Heart left ventricle (tissue), 16 donors: Measurements from ENCODE around the gene ARHGAP1. TPM values are rescaled to one million over a fixed set of nuclear protein-coding genes. Genes with fewer than 3 reads are reported as not detected.

Experiments
- ATAC-seq, 4 donors: fragments of 200-7000 bp; cut with Tn5 transposase; one replicate each; pipeline ENCODE4 v1.9.1; 2020 to 2022; ENCODE audit warnings: moderate library complexity in 4 of 4, mild to moderate bottlenecking in 3 of 4, moderate number of reproducible peaks in 1 of 4
- DNase-seq, 5 donors: peaks; one replicate each; pipeline ENCODE4 v3.0.0-alpha.2; 2020
- H3K27ac ChIP-seq, 12 donors: fragments of 200-600 bp; sonication (generic) in 4 of 12; one replicate each; pipeline versions ENCODE4 v1.5.0 to v1.8.0; 2016 to 2022; ENCODE audit warnings: mild to moderate bottlenecking in 2 of 12
- H3K27me3 ChIP-seq, 9 donors: fragments of 200-600 bp; sonication (generic) in 2 of 9; one replicate each; pipeline versions ENCODE4 v1.5.1 to v1.8.0; 2016 to 2022; ENCODE audit warnings: mild to moderate bottlenecking in 3 of 9
- H3K36me3 ChIP-seq, 9 donors: fragments of 200-600 bp; sonication (generic) in 2 of 9; one replicate each; pipeline versions ENCODE4 v1.5.0 to v1.8.0; 2018 to 2022; ENCODE audit warnings: mild to moderate bottlenecking in 2 of 9
- H3K4me1 ChIP-seq, 12 donors: fragments of 200-600 bp; sonication (generic) in 4 of 12; one replicate each; pipeline versions ENCODE4 v1.5.0 to v1.8.0; 2016 to 2022; ENCODE audit warnings: mild to moderate bottlenecking in 3 of 12
- H3K4me3 ChIP-seq, 12 donors: fragments of 200-600 bp; sonication (generic) in 4 of 12; one replicate each; pipeline versions ENCODE4 v1.5.0 to v1.8.0; 2017 to 2022; ENCODE audit warnings: mild to moderate bottlenecking in 9 of 12, moderate library complexity in 4 of 12
- H3K9me3 ChIP-seq, 12 donors: fragments of 200-600 bp; sonication (generic) in 4 of 12; one replicate each; pipeline versions ENCODE4 v1.5.0 to v1.8.0; 2016 to 2022; ENCODE audit warnings: mild to moderate bottlenecking in 1 of 12
- POLR2A ChIP-seq, 2 donors: fragments of 450-650 bp; IDR thresholded peaks; one replicate each; pipeline ENCODE4 v1.6.1; 2017; ENCODE audit warnings: antibody characterized with exemption in 2 of 2, mild to moderate bottlenecking in 2 of 2, moderate library complexity in 2 of 2
- WGBS, 4 donors: extraction: QIAGEN DNeasy Blood & Tissue Kit in 2 of 4; methylation state at CpG; one replicate each; pipeline versions ENCODE4 v1.1.5 to v1.1.7; 2013 to 2018; 5-methylcytosine and 5-hydroxymethylcytosine counted together
- intact Hi-C, 10 donors: fragments of 100-400 bp; cut with DNase I; formaldehyde crosslinking; loops; one replicate each; pipeline versions ENCODE4 v1.11.1 to v1.14.2; 2022
- polyA plus RNA-seq, 2 donors: library from polyadenylated mRNA; stranded (reverse); fragments of 200-250 nt; gene quantifications; one replicate each; pipeline ENCODE4 v1.2.3, GENCODE V29; 2013
- total RNA-seq, 9 donors: library from RNA; depleted of rRNA in 2 of 9; stranded (reverse); fragments of >200 nt in 2 of 9; fragmentation: NEBNext Ultra II Directional in 3 of 9; extraction: Animal tissue kit (Norgen Biotek cat#: 25700) in 3 of 9; gene quantifications; one replicate each; pipeline versions ENCODE4 v1.1.0 to v1.2.4, GENCODE V29; 2016 to 2023
- TF ChIP-seq, protein P1 (sequence below), 12 donors: fragments of 200-600 bp; sonication (generic) in 4 of 12; IDR thresholded peaks; one replicate each; pipeline versions ENCODE4 v1.5.0 to v1.8.0; 2018 to 2022; ENCODE audit warnings: antibody characterized with exemption in 12 of 12, mild to moderate bottlenecking in 5 of 12
- donor health status: ischemic (EF 13 %, LVEDD 7.1; RV severe dilation, severe dysfunction).
- donor health status: healthy with polysubstance abuse.
- donor health status: DM: no; HTN: yes; CAD: no.
- donor health status: DM: no; HTN: no; CAD: no.
- donor health status: ischemic (EF 25% LVEDD 6.9; RV normal size, moderate dysfunction).
- donor health status: ischemic (EF 25% LVEDD 5.7; RV mildly dilated, moderate dysfunction).
- donor health status: healthy.
- donor health status: DM: yes; HTN: yes; CAD: no.
- donor health status: ischemic (EF 35%, LVEDD 5.7; RV mildly dilated, moderate dysfunction).
- donor health status: nonischemic (EF 11% LVEDD 7.7; RV severe dilation, severe dysfunction).
- donor health status: DM: yes; HTN: yes; CAD: no.
- donor health status: PGD.
- donor health status: ischemic (EF 29% LVEDD 5.4; RV normal size, mild dysfunction).
- donor health status: nonischemic (EF 23%, LVEDD 6.1; RV moderate dilation, normal function).

The ARHGAP1 gene
- total and polyA plus RNA-seq, 11 donors, result 38.8 to 309 (median 75.3) TPM

DNA sequence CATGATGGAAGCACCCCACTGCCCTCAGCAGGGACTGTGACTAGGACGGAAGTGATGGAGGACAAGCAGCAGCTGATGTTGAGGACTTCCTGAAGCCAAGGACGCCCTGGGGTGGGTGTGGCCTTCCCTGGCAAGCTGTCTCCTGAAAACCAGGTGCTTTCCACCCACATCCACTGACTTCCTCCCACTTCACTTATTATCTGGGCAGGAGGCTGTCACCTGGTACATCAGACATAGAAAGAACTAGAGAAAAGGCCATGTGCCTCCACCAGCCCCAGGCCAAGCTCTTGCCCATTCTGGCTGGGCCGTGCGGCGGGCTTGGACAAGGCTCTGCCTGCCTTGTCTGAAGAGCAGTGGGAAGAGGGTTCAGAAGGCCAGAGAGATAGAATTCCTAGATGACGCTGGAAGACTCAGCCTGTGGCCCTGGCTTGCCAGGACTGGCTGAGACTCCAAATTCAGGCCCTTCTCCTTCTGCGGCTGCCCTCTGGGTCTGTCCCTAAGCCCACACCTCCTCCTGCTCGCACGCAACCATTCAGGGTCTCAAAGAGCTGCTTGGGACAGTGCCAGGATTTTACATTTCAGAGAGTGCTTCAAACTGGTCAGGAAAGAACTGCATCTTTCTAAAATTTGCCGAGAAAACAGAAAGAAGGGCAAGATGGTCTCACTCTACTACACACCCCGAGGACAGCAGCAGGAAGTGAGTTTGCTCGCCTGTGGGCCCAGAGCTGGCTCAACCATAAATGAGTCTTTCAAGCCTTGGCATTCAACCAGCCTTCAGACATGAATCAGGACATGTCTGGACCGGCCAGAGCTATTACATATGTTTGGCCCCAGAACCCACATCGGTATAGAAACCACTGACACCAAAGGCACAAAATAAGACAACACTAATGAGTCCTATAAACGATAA, 13.3 kb downstream of the ARHGAP1 start:
- Histone ChIP-seq H3K9me3 (no peaks in the 10 kb centered on the region), H3K4me1 (peaks cover 0 to 55% (median 36%) of the 10 kb centered on the region in 12 donors), H3K4me3 (no peak overlapping the region), H3K36me3 (peaks cover 0 to 95% (median 69%) of the 10 kb centered on the region in 9 donors), H3K27ac (peak overlapping the region in 11 of 12 donors; percentile 11 to 88 (median 68)), H3K27me3 (no peaks in the 10 kb centered on the region)
- ATAC-seq (peak in 3 of 4 donors; percentile 34 to 66 (median 64)), DNase-seq (peak in 1 of 5 donors; percentile 54)
- WGBS, 4 donors, result 59 to 76% (median 59%) methylated on average over 15 of the region's 15 CpGs
- TF ChIP-seq POLR2A (IDR thresholded peaks at IDR 0.05), result no peak
- intact Hi-C loops, result no loop called here

DNA sequence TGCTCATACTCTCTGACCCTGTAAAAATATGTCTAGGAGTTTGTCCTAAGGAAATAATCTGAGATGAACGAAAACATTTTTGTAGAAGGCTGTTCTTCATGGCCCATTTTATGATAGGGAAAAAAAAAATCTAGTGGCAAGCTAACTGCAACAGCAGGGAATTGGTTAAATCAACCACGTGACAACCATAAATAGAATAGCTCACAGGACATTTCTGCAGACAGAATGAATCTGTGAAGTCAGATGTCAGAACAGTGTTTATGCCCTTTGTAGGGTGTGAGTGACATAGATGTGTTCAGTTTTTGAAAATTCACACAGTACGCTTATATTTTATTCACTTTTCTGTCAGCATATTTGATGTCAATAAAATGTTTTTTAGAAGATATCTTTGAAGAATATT, 16.1 kb downstream of the ARHGAP1 start:
- no peaks in the 10 kb centered on the region for H3K9me3 ChIP-seq
- intact Hi-C loops, result loop anchor here in 1 of 10 donors (5.0 kb wide), 1 partner anchor 67 kb away; the partner anchor contains the start of genes ATG13 and HARBI1
- no peak overlapping the region for H3K4me3 ChIP-seq
- peak; percentile 62 to 79 (median 72) for ATAC-seq
- no peaks in the 10 kb centered on the region for H3K27me3 ChIP-seq
- H3K27ac ChIP-seq, result peak overlapping the region; percentile 26 to 89 (median 78)
- DNase-seq, result no peak
- peaks cover 0 to 96% (median 72%) of the 10 kb centered on the region in 9 donors for H3K36me3 ChIP-seq
- 38 to 49% (median 45%) methylated on average over 3 of the region's 3 CpGs for WGBS, 4 donors
- TF ChIP-seq, protein P1, sequence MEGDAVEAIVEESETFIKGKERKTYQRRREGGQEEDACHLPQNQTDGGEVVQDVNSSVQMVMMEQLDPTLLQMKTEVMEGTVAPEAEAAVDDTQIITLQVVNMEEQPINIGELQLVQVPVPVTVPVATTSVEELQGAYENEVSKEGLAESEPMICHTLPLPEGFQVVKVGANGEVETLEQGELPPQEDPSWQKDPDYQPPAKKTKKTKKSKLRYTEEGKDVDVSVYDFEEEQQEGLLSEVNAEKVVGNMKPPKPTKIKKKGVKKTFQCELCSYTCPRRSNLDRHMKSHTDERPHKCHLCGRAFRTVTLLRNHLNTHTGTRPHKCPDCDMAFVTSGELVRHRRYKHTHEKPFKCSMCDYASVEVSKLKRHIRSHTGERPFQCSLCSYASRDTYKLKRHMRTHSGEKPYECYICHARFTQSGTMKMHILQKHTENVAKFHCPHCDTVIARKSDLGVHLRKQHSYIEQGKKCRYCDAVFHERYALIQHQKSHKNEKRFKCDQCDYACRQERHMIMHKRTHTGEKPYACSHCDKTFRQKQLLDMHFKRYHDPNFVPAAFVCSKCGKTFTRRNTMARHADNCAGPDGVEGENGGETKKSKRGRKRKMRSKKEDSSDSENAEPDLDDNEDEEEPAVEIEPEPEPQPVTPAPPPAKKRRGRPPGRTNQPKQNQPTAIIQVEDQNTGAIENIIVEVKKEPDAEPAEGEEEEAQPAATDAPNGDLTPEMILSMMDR (IDR thresholded peaks at IDR 0.05), result no peak
- no peak for TF ChIP-seq POLR2A (IDR thresholded peaks at IDR 0.05)
- peaks cover 0 to 55% (median 36%) of the 10 kb centered on the region in 12 donors for H3K4me1 ChIP-seq

DNA sequence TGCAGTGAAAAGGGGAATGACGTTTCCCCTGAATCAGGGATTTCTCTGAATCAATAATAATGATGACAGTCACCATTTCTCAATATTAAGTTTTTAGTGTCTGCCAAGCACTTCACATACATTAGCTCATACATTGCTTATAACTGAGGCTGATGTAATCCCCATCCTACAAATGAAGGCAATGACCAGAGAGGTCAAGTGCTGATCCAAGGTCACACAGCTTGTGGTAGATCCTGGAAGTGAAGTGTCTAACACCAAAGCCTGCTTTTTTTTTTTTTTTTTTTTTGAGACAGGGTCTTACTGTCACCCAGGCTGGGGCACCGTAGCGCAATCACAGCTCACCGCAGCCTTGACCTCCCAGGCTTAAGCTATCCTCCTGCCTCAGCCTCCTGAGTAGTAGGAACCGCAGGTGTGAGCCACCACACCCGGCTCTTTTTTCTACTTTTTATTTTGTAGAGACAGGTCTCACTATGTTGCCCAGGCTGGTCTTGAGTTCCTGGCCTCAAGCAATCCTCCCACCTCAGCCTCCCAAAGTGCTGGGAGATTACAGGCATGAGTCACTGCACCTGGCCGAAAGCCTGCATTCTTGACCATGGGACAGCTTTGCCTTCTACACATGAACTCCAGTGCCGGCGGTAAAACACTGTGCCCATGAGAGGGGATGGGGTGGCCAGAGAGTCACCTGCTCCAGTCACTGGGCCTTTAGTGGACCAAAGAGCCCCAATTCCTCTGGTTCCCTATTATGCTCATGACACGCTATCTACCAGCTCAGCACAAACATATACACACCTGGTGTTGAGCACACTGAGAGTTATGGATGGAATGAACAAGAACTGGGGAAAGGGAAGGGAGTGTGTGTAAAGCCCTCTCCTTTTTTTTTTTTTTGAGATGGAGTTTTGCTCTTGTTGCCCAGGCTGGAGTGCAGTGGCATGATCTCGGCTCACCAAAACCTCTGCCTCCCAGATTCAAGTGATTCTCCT, 17.4 kb downstream of the ARHGAP1 start:
- peaks cover 0 to 50% (median 36%) of the 10 kb centered on the region in 12 donors for H3K4me1 ChIP-seq
- ATAC-seq, result no peak
- H3K9me3 ChIP-seq, result no peaks in the 10 kb centered on the region
- H3K27ac ChIP-seq, result peak overlapping the region; percentile 26 to 89 (median 78)
- intact Hi-C loops, result loop anchor here in 1 of 10 donors (5.0 kb wide), 1 partner anchor 66 kb away; the partner anchor contains the start of genes ATG13 and HARBI1
- H3K4me3 ChIP-seq, result no peak overlapping the region
- TF ChIP-seq, protein P1 (IDR thresholded peaks at IDR 0.05), result no peak
- no peak for TF ChIP-seq POLR2A (IDR thresholded peaks at IDR 0.05)
- DNase-seq, result no peak
- H3K36me3 ChIP-seq, result peaks cover 0 to 96% (median 72%) of the 10 kb centered on the region in 9 donors
- H3K27me3 ChIP-seq, result no peaks in the 10 kb centered on the region
- WGBS, 4 donors, result 87 to 92% (median 89%) methylated on average over 11 of the region's 11 CpGs

GRCh38 chr11:46681814-46682213, 18.6 kb downstream of the ARHGAP1 start:
- no peaks in the 10 kb centered on the region for H3K9me3 ChIP-seq
- peaks cover 0 to 45% (median 34%) of the 10 kb centered on the region in 12 donors for H3K4me1 ChIP-seq
- no peak for DNase-seq
- no peak for TF ChIP-seq POLR2A (IDR thresholded peaks at IDR 0.05)
- TF ChIP-seq, protein P1 (IDR thresholded peaks at IDR 0.05), result no peak
- 92 to 94% (median 93%) methylated on average over 6 to 11 of the region's 11 CpGs for WGBS, 4 donors
- H3K4me3 ChIP-seq, result no peak overlapping the region
- no peak for ATAC-seq
- intact Hi-C loops, result loop anchor here in 1 of 10 donors (5.0 kb wide), 1 partner anchor 65 kb away; the partner anchor contains the start of genes ATG13 and HARBI1
- H3K27me3 ChIP-seq, result no peaks in the 10 kb centered on the region
- H3K27ac ChIP-seq, result no peak overlapping the region
- H3K36me3 ChIP-seq, result peaks cover 0 to 96% (median 70%) of the 10 kb centered on the region in 9 donors
